ENCODE results near the gene KIF15.
"Not testable (repeated sequence)": the region's sequence is repeated elsewhere in the genome, so short reads cannot be mapped to it uniquely, and the experiment has no call there.

The KIF15 gene

GRCh38 chr3:44761424-44762169, at the start of gene KIF15, which contains the start of gene KIAA1143:
KIF15 (plus strand) TSS chr3:44761794; CDS start chr3:44761866, 72 bp downstream.
KIAA1143 (minus strand) TSS chr3:44761619; CDS start chr3:44761602, 17 bp downstream.
- peak; percentile 16 for DNase-seq

GRCh38 chr3:44712455-44713075, 49.0 kb upstream of the KIF15 start, which contains the start of gene ZNF502:
ZNF502 (plus strand) TSS chr3:44712660; CDS start chr3:44720262, 7,602 bp downstream.
- DNase-seq, result no peak

GRCh38 chr3:44721231-44722102, 40.1 kb upstream of the KIF15 start:
- no peak for DNase-seq

GRCh38 chr3:44722103-44722401, 39.5 kb upstream of the KIF15 start:
- no peak for DNase-seq

- peak; percentile 5 for DNase-seq
These were observed 32.1 kb upstream of the KIF15 start, which contains the start of gene ZNF501 for GRCh38 chr3:44729384-44729910. ZNF501 (plus strand) TSS chr3:44729635; CDS start chr3:44734422, 4,787 bp downstream.

GRCh38 chr3:44734646-44735168, 26.9 kb upstream of the KIF15 start:
- DNase-seq, result no peak

GRCh38 chr3:44761101-44761423, 532 bp upstream of the KIF15 start:
- no peak for DNase-seq

GRCh38 chr3:44762170-44762677, 630 bp downstream of the KIF15 start:
- DNase-seq, result no peak

- no peak for DNase-seq
These were observed 1.1 kb downstream of the KIF15 start for GRCh38 chr3:44762690-44763089.

- DNase-seq, result no peak
These were observed 2.7 kb downstream of the KIF15 start for GRCh38 chr3:44764248-44764647.

GRCh38 chr3:44771424-44772098, 10.0 kb downstream of the KIF15 start:
- DNase-seq, result no peak

GRCh38 chr3:44772099-44772442, 10.5 kb downstream of the KIF15 start:
- DNase-seq, result no peak

GRCh38 chr3:44782891-44783290, 21.3 kb downstream of the KIF15 start:
- no peak for DNase-seq

- DNase-seq, result no peak
These were observed 33.6 kb downstream of the KIF15 start for GRCh38 chr3:44795197-44795596.

- DNase-seq, result no peak
These were observed 40.4 kb downstream of the KIF15 start for GRCh38 chr3:44802011-44802410.

GRCh38 chr3:44803298-44803697, 41.7 kb downstream of the KIF15 start:
- no peak for DNase-seq

GRCh38 chr3:44805960-44806359, 44.4 kb downstream of the KIF15 start:
- no peak for DNase-seq

GRCh38 chr3:44814751-44815150, 53.2 kb downstream of the KIF15 start:
- no peak for DNase-seq

- DNase-seq, result not testable (repeated sequence)
These were observed 54.7 kb downstream of the KIF15 start for GRCh38 chr3:44816334-44816733.

- not testable (repeated sequence) for DNase-seq
These were observed 59.6 kb downstream of the KIF15 start for GRCh38 chr3:44821206-44821605.

GRCh38 chr3:44825264-44825925, 63.8 kb downstream of the KIF15 start:
- DNase-seq, result no peak

GRCh38 chr3:44827196-44827595, 65.6 kb downstream of the KIF15 start:
- DNase-seq, result no peak

Measured in NCI-H187 treated with DMSO at 0.1 percent for 48 hours (cell line).